GM21423 (cell line): ENCODE data around the gene TNFRSF14.

Experiments
- ATAC-seq: cut with Tn5 transposase; IDR thresholded peaks from one replicate; pipeline ENCODE4 v1.9.1; 2021; ENCODE audit warnings: mild to moderate bottlenecking, moderate library complexity; ENCODE audit not compliant: unreplicated experiment

TNFRSF14 gene

GRCh38 chr1:2556277-2556677 lies at the start of gene TNFRSF14:
Gene TNFRSF14 (plus strand): TSS chr1:2556371. CDS start chr1:2556665, 294 bp downstream.
- ATAC-seq: peak; percentile 29

GRCh38 chr1:2506901-2507565 lies 49.1 kb upstream of the TNFRSF14 start:
- no peak for ATAC-seq

- no peak for ATAC-seq
Observed at GRCh38 chr1:2507744-2508155, 48.4 kb upstream of the TNFRSF14 start.

- no peak for ATAC-seq
Observed at GRCh38 chr1:2508180-2508579, 48.0 kb upstream of the TNFRSF14 start.

GRCh38 chr1:2508751-2509150 lies 47.4 kb upstream of the TNFRSF14 start:
- ATAC-seq: no peak

- ATAC-seq: no peak
Observed at GRCh38 chr1:2509589-2509988, 46.6 kb upstream of the TNFRSF14 start.

GRCh38 chr1:2510366-2511155 lies 45.6 kb upstream of the TNFRSF14 start:
- ATAC-seq: no peak

GRCh38 chr1:2512862-2513421 lies 43.2 kb upstream of the TNFRSF14 start:
- ATAC-seq: no peak

- ATAC-seq: no peak
Observed at GRCh38 chr1:2513939-2514652, 42.1 kb upstream of the TNFRSF14 start.

- no peak for ATAC-seq
Observed at GRCh38 chr1:2514863-2515762, 41.1 kb upstream of the TNFRSF14 start.

- ATAC-seq: no peak
Observed at GRCh38 chr1:2515763-2516080, 40.4 kb upstream of the TNFRSF14 start.

GRCh38 chr1:2516124-2516523 lies 40.0 kb upstream of the TNFRSF14 start:
- no peak for ATAC-seq

- ATAC-seq: no peak
Observed at GRCh38 chr1:2516946-2517345, 39.2 kb upstream of the TNFRSF14 start.

GRCh38 chr1:2517966-2518365 lies 38.2 kb upstream of the TNFRSF14 start:
- no peak for ATAC-seq

GRCh38 chr1:2518528-2518927 lies 37.6 kb upstream of the TNFRSF14 start:
- ATAC-seq: no peak

- no peak for ATAC-seq
Observed at GRCh38 chr1:2519029-2519685, 37.0 kb upstream of the TNFRSF14 start.

- no peak for ATAC-seq
Observed at GRCh38 chr1:2519729-2520128, 36.4 kb upstream of the TNFRSF14 start.

- no peak for ATAC-seq
Observed at GRCh38 chr1:2520206-2520605, 36.0 kb upstream of the TNFRSF14 start.

GRCh38 chr1:2520806-2521205 lies 35.4 kb upstream of the TNFRSF14 start:
- ATAC-seq: no peak

- ATAC-seq: no peak
Observed at GRCh38 chr1:2522230-2522629, 33.9 kb upstream of the TNFRSF14 start.
